HL-60/S4 treated with phorbol 12-myristate 13-acetate at 8.2 ng/mL for 4 days and 3 days (cell line): ENCODE data around the gene ENTREP1.

Experiments used
- in situ Hi-C: fragments of 300-500 bp; cut with MboI; formaldehyde crosslinking; loops from 2 replicates; pipeline ENCODE4 v1.15.0; 2022; ENCODE audit warnings: low sequenced_read_pairs

The ENTREP1 gene

GRCh38 chr9:69319324-69320025, 5.5 kb upstream of the ENTREP1 start:
- in situ Hi-C loops: no loop called here

GRCh38 chr9:69322256-69322655, 2.8 kb upstream of the ENTREP1 start:
- in situ Hi-C loops: no loop called here

GRCh38 chr9:69323861-69324260, 1.2 kb upstream of the ENTREP1 start:
- in situ Hi-C loops: no loop called here

GRCh38 chr9:69325409-69326212, 596 bp downstream of the ENTREP1 start:
- in situ Hi-C loops: no loop called here

- in situ Hi-C loops: no loop called here
These were observed 1.2 kb downstream of the ENTREP1 start for GRCh38 chr9:69326261-69326660.

GRCh38 chr9:69330580-69330979, 5.6 kb downstream of the ENTREP1 start:
- in situ Hi-C loops: no loop called here

- in situ Hi-C loops: no loop called here
These were observed 6.4 kb downstream of the ENTREP1 start for GRCh38 chr9:69331444-69331843.

- in situ Hi-C loops: no loop called here
These were observed 7.2 kb downstream of the ENTREP1 start for GRCh38 chr9:69332067-69332685.

- in situ Hi-C loops: no loop called here
These were observed 8.7 kb downstream of the ENTREP1 start for GRCh38 chr9:69333716-69334115.

GRCh38 chr9:69334317-69334716, 9.3 kb downstream of the ENTREP1 start:
- in situ Hi-C loops: no loop called here

- in situ Hi-C loops: no loop called here
These were observed 14.6 kb downstream of the ENTREP1 start for GRCh38 chr9:69339620-69340019.

- in situ Hi-C loops: no loop called here
These were observed 15.6 kb downstream of the ENTREP1 start for GRCh38 chr9:69340631-69341030.

GRCh38 chr9:69342769-69343168, 17.8 kb downstream of the ENTREP1 start:
- in situ Hi-C loops: no loop called here

GRCh38 chr9:69344459-69344858, 19.4 kb downstream of the ENTREP1 start:
- in situ Hi-C loops: no loop called here

- in situ Hi-C loops: no loop called here
These were observed 21.8 kb downstream of the ENTREP1 start for GRCh38 chr9:69346596-69347390.

GRCh38 chr9:69347607-69348006, 22.6 kb downstream of the ENTREP1 start:
- in situ Hi-C loops: no loop called here

GRCh38 chr9:69351227-69351626, 26.2 kb downstream of the ENTREP1 start:
- in situ Hi-C loops: no loop called here

GRCh38 chr9:69355232-69355631, 30.2 kb downstream of the ENTREP1 start:
- in situ Hi-C loops: no loop called here

- in situ Hi-C loops: no loop called here
These were observed 32.2 kb downstream of the ENTREP1 start for GRCh38 chr9:69357030-69357775.

- in situ Hi-C loops: no loop called here
These were observed 32.8 kb downstream of the ENTREP1 start for GRCh38 chr9:69357821-69358220.
